Neutrophil (primary cell): Measurements from ENCODE around the gene MYO16.

Experiments
- H3K27ac ChIP-seq: fragments of 200-600 bp; sonication (generic); 2 replicates; pipeline ENCODE4 v1.5.1; 2016; ENCODE audit warnings: mild to moderate bottlenecking, moderate library complexity
- H3K27me3 ChIP-seq: fragments of 200-600 bp; sonication (generic); 2 replicates; pipeline ENCODE4 v1.6.0; 2016; ENCODE audit warnings: mild to moderate bottlenecking
- H3K36me3 ChIP-seq: fragments of 200-600 bp; sonication (generic); 2 replicates; pipeline ENCODE4 v1.5.1; 2017
- H3K4me1 ChIP-seq, 2 experiments: fragments of 200-600 bp in 1 of 2; sonication (generic) in 1 of 2; 1 replicate in 1 of 2; 2 replicates in 1 of 2; pipeline versions ENCODE4 v1.5.1 to v1.6.1; 2013 to 2016; ENCODE audit warnings: low read depth in 1 of 2, low read length in 1 of 2, mild to moderate bottlenecking in 1 of 2, moderate library complexity in 1 of 2; ENCODE audit not compliant: control insufficient read depth in 1 of 2, insufficient read depth in 1 of 2
- H3K4me3 ChIP-seq, 2 experiments: fragments of 200-600 bp in 1 of 2; sonication (generic) in 1 of 2; 1 replicate in 1 of 2; 2 replicates in 1 of 2; pipeline ENCODE4 v1.5.1; 2013 to 2016; ENCODE audit warnings: low read depth in 1 of 2, low read length in 1 of 2, mild to moderate bottlenecking in 1 of 2, moderate library complexity in 1 of 2
- H3K9me3 ChIP-seq: fragments of 200-600 bp; sonication (generic); 2 replicates; pipeline ENCODE4 v1.5.1; 2016
- CTCF ChIP-seq: fragments of 200-600 bp; sonication (generic); IDR thresholded peaks from 2 replicates; pipeline ENCODE4 v1.5.1; 2016; ENCODE audit warnings: antibody characterized with exemption

MYO16 gene

GRCh38 chr13:108795841-108796240, 166.4 kb downstream of the MYO16 start:
- Histone ChIP-seq H3K27me3 (no peaks in the 10 kb centered on the region), H3K4me1 (no peaks in the 10 kb centered on the region), H3K36me3 (no peaks in the 10 kb centered on the region), H3K27ac (no peak overlapping the region), H3K4me3 (no peak overlapping the region), H3K9me3 (no peaks in the 10 kb centered on the region)
- TF ChIP-seq CTCF, result no peak

GRCh38 chr13:108797354-108797753, 167.9 kb downstream of the MYO16 start:
- no peaks in the 10 kb centered on the region for H3K4me1 ChIP-seq
- no peak overlapping the region for H3K4me3 ChIP-seq
- H3K9me3 ChIP-seq, result no peaks in the 10 kb centered on the region
- no peak overlapping the region for H3K27ac ChIP-seq
- H3K27me3 ChIP-seq, result no peaks in the 10 kb centered on the region
- H3K36me3 ChIP-seq, result no peaks in the 10 kb centered on the region
- TF ChIP-seq CTCF, result no peak

- no peaks in the 10 kb centered on the region for H3K9me3 ChIP-seq
- no peaks in the 10 kb centered on the region for H3K36me3 ChIP-seq
- TF ChIP-seq CTCF, result no peak
- no peaks in the 10 kb centered on the region for H3K4me1 ChIP-seq
- H3K27ac ChIP-seq, result no peak overlapping the region
- H3K4me3 ChIP-seq, result no peak overlapping the region
- no peaks in the 10 kb centered on the region for H3K27me3 ChIP-seq
Measured at GRCh38 chr13:108807841-108808240, 178.4 kb downstream of the MYO16 start.

- TF ChIP-seq CTCF, result no peak
- Histone ChIP-seq H3K36me3 (no peaks in the 10 kb centered on the region), H3K4me1 (no peaks in the 10 kb centered on the region), H3K4me3 (no peak overlapping the region), H3K9me3 (no peaks in the 10 kb centered on the region), H3K27ac (no peak overlapping the region), H3K27me3 (no peaks in the 10 kb centered on the region)
Measured at GRCh38 chr13:108812165-108812564, 182.8 kb downstream of the MYO16 start.

DNA sequence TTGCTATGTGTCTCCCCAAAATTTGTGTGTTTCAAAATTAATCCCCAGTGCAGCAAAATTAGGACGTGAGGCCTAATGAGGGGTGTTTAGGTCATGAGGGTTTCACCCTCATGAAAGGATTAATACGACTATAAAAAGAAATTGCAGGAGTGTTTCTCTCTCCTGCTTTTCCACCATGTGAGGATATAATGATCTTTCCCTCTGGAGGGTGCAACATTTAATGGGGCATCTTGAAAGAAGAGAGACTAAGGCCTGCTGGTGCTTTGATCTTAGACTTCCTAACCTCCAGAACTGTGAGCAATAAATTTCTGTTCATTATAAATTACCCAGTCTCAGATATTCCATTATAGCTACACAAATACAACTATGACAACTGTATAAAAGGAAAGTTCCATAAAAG, 183.2 kb downstream of the MYO16 start:
- H3K36me3 ChIP-seq, result no peaks in the 10 kb centered on the region
- no peaks in the 10 kb centered on the region for H3K27me3 ChIP-seq
- H3K9me3 ChIP-seq, result no peaks in the 10 kb centered on the region
- H3K4me1 ChIP-seq, result no peaks in the 10 kb centered on the region
- no peak overlapping the region for H3K4me3 ChIP-seq
- TF ChIP-seq CTCF, result no peak
- H3K27ac ChIP-seq, result no peak overlapping the region

- Histone ChIP-seq H3K9me3 (no peaks in the 10 kb centered on the region), H3K27me3 (no peaks in the 10 kb centered on the region), H3K27ac (no peak overlapping the region), H3K4me1 (no peaks in the 10 kb centered on the region), H3K4me3 (no peak overlapping the region), H3K36me3 (no peaks in the 10 kb centered on the region)
- TF ChIP-seq CTCF, result no peak
Measured at GRCh38 chr13:108813587-108814170, 184.3 kb downstream of the MYO16 start.
